Measurements from ENCODE around the gene PHACTR1.

GRCh38 chr6:13298446-13298845 is 581.9 kb downstream of the PHACTR1 start:
- TF ChIP-seq CTCF (IDR thresholded peaks at IDR 0.05) (no peak), POLR2A (IDR thresholded peaks at IDR 0.05) (no peak)
